SIG-M5 treated with dmso at 0.1 percent for 504 hours (cell line): ENCODE results near the gene SHOC2.
A peak's percentile ranks its signal among the peaks of the same experiment; 100 is the strongest.

Source experiments
- DNase-seq: peaks from one replicate; lab custom pipeline; 2025; ENCODE audit not compliant: unreplicated experiment; lab: John Stamatoyannopoulos, UW

The SHOC2 gene

GRCh38 chr10:110944792-110945396, 25.5 kb downstream of the SHOC2 start:
- no peak for DNase-seq

GRCh38 chr10:110946496-110946895, 27.1 kb downstream of the SHOC2 start:
- DNase-seq, result no peak

GRCh38 chr10:110947061-110947595, 27.7 kb downstream of the SHOC2 start:
- no peak for DNase-seq

GRCh38 chr10:110951381-110951780, 32.0 kb downstream of the SHOC2 start:
- no peak for DNase-seq

GRCh38 chr10:110957606-110958005, 38.2 kb downstream of the SHOC2 start:
- no peak for DNase-seq

- DNase-seq, result no peak
Observed at GRCh38 chr10:110959379-110960332, 40.3 kb downstream of the SHOC2 start.

- no peak for DNase-seq
Observed at GRCh38 chr10:110960333-110960712, 40.9 kb downstream of the SHOC2 start.

- DNase-seq, result no peak
Observed at GRCh38 chr10:110962443-110962842, 43.0 kb downstream of the SHOC2 start.

GRCh38 chr10:110963162-110963561, 43.8 kb downstream of the SHOC2 start:
- no peak for DNase-seq

- no peak for DNase-seq
Observed at GRCh38 chr10:110964681-110965080, 45.3 kb downstream of the SHOC2 start.

GRCh38 chr10:110965216-110965615, 45.8 kb downstream of the SHOC2 start:
- DNase-seq, result no peak

GRCh38 chr10:110966146-110966545, 46.7 kb downstream of the SHOC2 start:
- DNase-seq, result no peak

GRCh38 chr10:110967009-110967630, 47.7 kb downstream of the SHOC2 start:
- no peak for DNase-seq

GRCh38 chr10:110967645-110968044, 48.2 kb downstream of the SHOC2 start:
- DNase-seq, result no peak

GRCh38 chr10:110969183-110969582, 49.8 kb downstream of the SHOC2 start:
- DNase-seq, result no peak

GRCh38 chr10:110971638-110972037, 52.2 kb downstream of the SHOC2 start:
- no peak for DNase-seq

GRCh38 chr10:110972231-110973134, 53.1 kb downstream of the SHOC2 start:
- no peak for DNase-seq

GRCh38 chr10:110973400-110973799, 54.0 kb downstream of the SHOC2 start:
- peak; percentile 5 for DNase-seq

GRCh38 chr10:110976577-110976976, 57.2 kb downstream of the SHOC2 start:
- DNase-seq, result no peak

GRCh38 chr10:110977662-110978061, 58.3 kb downstream of the SHOC2 start:
- no peak for DNase-seq

GRCh38 chr10:110978204-110978603, 58.8 kb downstream of the SHOC2 start:
- no peak for DNase-seq
